Loucy (cell line): ENCODE results near the gene TRAF3IP3.

Source experiments
- H2AFZ ChIP-seq: fragments of 200-600 bp; sonication (generic); 2 replicates; pipeline ENCODE4 v1.6.0; 2016; ENCODE audit warnings: antibody characterized with exemption, mild to moderate bottlenecking, low read length, moderate library complexity
- H3F3A ChIP-seq: fragments of 200-600 bp; 2 replicates; pipeline ENCODE4 v1.6.0; 2016; ENCODE audit warnings: antibody characterized with exemption, low read depth, mild to moderate bottlenecking
- H3K27me3 ChIP-seq: fragments of 200-600 bp; sonication (generic); 2 replicates; pipeline ENCODE4 v1.6.1; 2014; ENCODE audit warnings: low read length, mild to moderate bottlenecking; ENCODE audit not compliant: insufficient read depth, poor library complexity, severe bottlenecking
- H3K36me3 ChIP-seq: fragments of 200-600 bp; sonication (generic); 2 replicates; pipeline ENCODE4 v1.6.1; 2016; ENCODE audit warnings: low read length; ENCODE audit not compliant: insufficient read depth
- H3K4me1 ChIP-seq: fragments of 200-600 bp; sonication (generic); 2 replicates; pipeline ENCODE4 v1.5.1; 2014; ENCODE audit warnings: low read length, mild to moderate bottlenecking; ENCODE audit not compliant: insufficient read depth, poor library complexity, severe bottlenecking
- H3K4me2 ChIP-seq: fragments of 200-600 bp; sonication (generic); 2 replicates; pipeline ENCODE4 v1.6.0; 2014; ENCODE audit warnings: antibody characterized with exemption, low read length, low read depth, mild to moderate bottlenecking; ENCODE audit not compliant: poor library complexity, severe bottlenecking
- H3K4me3 ChIP-seq: fragments of 200-600 bp; sonication (generic); 2 replicates; pipeline ENCODE4 v1.5.1; 2014; ENCODE audit warnings: low read length, mild to moderate bottlenecking, mixed read lengths; ENCODE audit not compliant: poor library complexity, severe bottlenecking
- H3K79me2 ChIP-seq: fragments of 200-600 bp; sonication (generic); 2 replicates; pipeline ENCODE4 v1.6.1; 2014; ENCODE audit warnings: low read length; ENCODE audit not compliant: insufficient read depth
- H3K9ac ChIP-seq: fragments of 200-600 bp; sonication (generic); 2 replicates; pipeline ENCODE4 v1.6.0; 2014; ENCODE audit warnings: mild to moderate bottlenecking, low read depth, low read length, moderate library complexity; ENCODE audit not compliant: poor library complexity, severe bottlenecking
- H3K9me2 ChIP-seq: fragments of 200-600 bp; sonication (generic); replicated peaks from 2 replicates; pipeline ENCODE4 v1.6.1; 2016; ENCODE audit warnings: low read depth, low read length, mixed read lengths
- H3K9me3 ChIP-seq: fragments of 200-600 bp; sonication (generic); 2 replicates; pipeline ENCODE4 v1.6.1; 2014; ENCODE audit warnings: mild to moderate bottlenecking, antibody characterized with exemption, low read length, low read depth; ENCODE audit not compliant: insufficient read depth
- H4K20me1 ChIP-seq: fragments of 200-600 bp; sonication (generic); 2 replicates; pipeline ENCODE4 v1.6.0; 2014; ENCODE audit warnings: antibody characterized with exemption, low read length, mild to moderate bottlenecking; ENCODE audit not compliant: insufficient read depth, poor library complexity, severe bottlenecking
- CTCF ChIP-seq: fragments of 200-600 bp; sonication (generic); conservative IDR thresholded peaks from 2 replicates; pipeline ENCODE4 v1.5.1; 2014; ENCODE audit warnings: mild to moderate bottlenecking, antibody characterized with exemption, low read length
- EZH2phosphoT487 ChIP-seq: fragments of 200-600 bp; IDR thresholded peaks from 2 replicates; pipeline ENCODE4 v1.6.1; 2018; ENCODE audit warnings: antibody characterized with exemption, mild to moderate bottlenecking, moderate library complexity, borderline replicate concordance

The TRAF3IP3 gene

DNA sequence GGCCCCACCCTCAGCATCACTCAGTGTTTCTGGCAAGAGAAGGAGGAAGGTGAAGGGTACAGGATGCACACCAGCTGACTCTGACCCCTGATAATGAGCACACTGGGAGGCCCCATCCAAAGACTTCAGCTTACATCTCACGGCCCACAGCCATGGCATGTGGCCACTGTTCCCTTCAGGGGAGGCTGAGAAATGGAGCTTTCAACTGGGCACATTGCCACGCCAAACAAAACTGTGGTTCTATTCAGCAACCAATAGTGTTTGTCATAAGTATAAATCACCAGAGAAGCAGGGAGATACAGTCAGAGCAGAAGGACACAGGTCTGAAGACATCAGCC is 12.7 kb upstream of the TRAF3IP3 start:
- Histone ChIP-seq H3K36me3 (no peaks in the 10 kb centered on the region), H3K9me2 (no peaks in the 10 kb centered on the region), H3K9me3 (no peaks in the 10 kb centered on the region), H3K4me2 (no peak overlapping the region), H3K79me2 (no peaks in the 10 kb centered on the region), H4K20me1 (no peaks in the 10 kb centered on the region), H3F3A (no peaks in the 10 kb centered on the region), H3K9ac (no peak overlapping the region), H3K4me3 (no peak overlapping the region), H3K4me1 (peaks cover 35% of the 10 kb centered on the region), H2AFZ (peak overlapping the region; percentile 45; the same call in 1 of the 2 replicates), H3K27me3 (no peaks in the 10 kb centered on the region)
- TF ChIP-seq CTCF = no peak
- TF ChIP-seq EZH2phosphoT487 = no peak

- H3K4me3 ChIP-seq = no peak overlapping the region
- TF ChIP-seq EZH2phosphoT487 (no peak), CTCF (no peak)
- no peaks in the 10 kb centered on the region for H3K9me2 ChIP-seq
- H3F3A ChIP-seq = no peaks in the 10 kb centered on the region
- H2AFZ ChIP-seq = peak overlapping the region; percentile 9; the same call in 1 of the 2 replicates
- no peaks in the 10 kb centered on the region for H3K36me3 ChIP-seq
- H3K27me3 ChIP-seq = no peaks in the 10 kb centered on the region
- no peaks in the 10 kb centered on the region for H4K20me1 ChIP-seq
- no peaks in the 10 kb centered on the region for H3K9me3 ChIP-seq
- peak overlapping the region; percentile 12 for H3K4me2 ChIP-seq
- H3K9ac ChIP-seq = no peak overlapping the region
- H3K4me1 ChIP-seq = peaks cover 36% of the 10 kb centered on the region
- H3K79me2 ChIP-seq = no peaks in the 10 kb centered on the region
Observed at GRCh38 chr1:209746451-209747165, 9.2 kb upstream of the TRAF3IP3 start.

DNA sequence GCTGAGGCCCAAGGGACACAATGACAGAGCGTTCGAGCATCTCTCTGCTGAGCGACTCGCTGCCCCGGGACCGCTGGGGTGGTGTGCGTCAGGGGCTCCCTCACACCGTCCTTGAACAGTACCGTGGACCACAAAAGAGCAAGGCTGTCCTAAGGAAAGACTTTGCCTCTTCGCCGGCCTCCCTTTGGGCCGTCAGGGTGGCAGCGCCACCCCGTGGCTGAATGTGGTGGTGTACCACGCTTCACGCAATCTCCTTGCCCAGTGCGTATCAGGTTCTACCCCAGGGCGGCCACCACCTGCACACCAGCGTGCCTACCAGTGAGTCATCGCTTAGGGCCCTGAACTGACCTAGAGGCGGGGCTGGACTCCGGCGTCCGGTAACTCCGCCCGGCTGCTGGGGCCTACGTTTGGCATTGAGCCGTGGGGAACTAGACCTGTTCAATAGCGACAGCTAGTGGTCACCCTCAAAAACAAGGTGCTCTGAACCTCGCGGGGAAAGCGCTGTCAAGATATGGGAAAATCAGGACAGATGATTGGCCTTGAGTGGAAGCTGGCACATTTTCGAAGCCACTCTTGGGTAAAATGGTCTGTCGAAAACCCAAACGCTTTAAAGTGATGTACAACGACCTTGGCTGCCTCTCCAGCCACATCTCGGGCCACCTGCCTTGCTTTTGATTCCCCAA is 8.1 kb upstream of the TRAF3IP3 start:
- no peaks in the 10 kb centered on the region for H4K20me1 ChIP-seq
- no peaks in the 10 kb centered on the region for H3F3A ChIP-seq
- H3K9me2 ChIP-seq = no peaks in the 10 kb centered on the region
- no peak overlapping the region for H2AFZ ChIP-seq
- no peak overlapping the region for H3K9ac ChIP-seq
- peaks cover 35% of the 10 kb centered on the region for H3K4me1 ChIP-seq
- no peak overlapping the region for H3K4me3 ChIP-seq
- no peaks in the 10 kb centered on the region for H3K79me2 ChIP-seq
- TF ChIP-seq CTCF = peak; percentile 38
- TF ChIP-seq EZH2phosphoT487 = no peak
- H3K36me3 ChIP-seq = no peaks in the 10 kb centered on the region
- H3K9me3 ChIP-seq = no peaks in the 10 kb centered on the region
- no peaks in the 10 kb centered on the region for H3K27me3 ChIP-seq
- H3K4me2 ChIP-seq = no peak overlapping the region
